Neural cell (in vitro differentiated cells): ENCODE results near the gene CKAP5. TPM values are rescaled to one million over a fixed set of nuclear protein-coding genes. Genes with fewer than 3 reads are reported as not detected.

Source experiments
- H2AFZ ChIP-seq: fragments of 200-600, 300-800 bp; sonication (generic), shearing (Covaris generic); 2 replicates; pipeline ENCODE4 v1.6.0; 2014; ENCODE audit warnings: low read depth, mild to moderate bottlenecking, antibody characterized with exemption, low read length, moderate library complexity
- H3F3A ChIP-seq: fragments of 200-600 bp; shearing (Covaris generic); 2 replicates; pipeline ENCODE4 v1.6.1; 2016; ENCODE audit warnings: mild to moderate bottlenecking, moderate library complexity, mixed read lengths, antibody characterized with exemption, low read length; ENCODE audit not compliant: insufficient read depth, poor library complexity, severe bottlenecking
- H3K27ac ChIP-seq: fragments of 200-600, 300-800 bp; sonication (generic), shearing (Covaris generic); 2 replicates; pipeline ENCODE4 v1.5.1; 2014; ENCODE audit warnings: mild to moderate bottlenecking, low read length, moderate library complexity
- H3K27me3 ChIP-seq: fragments of 300-800, 200-600 bp; sonication (generic), shearing (Covaris generic); 2 replicates; pipeline ENCODE4 v1.6.0; 2014; ENCODE audit warnings: mild to moderate bottlenecking, low read depth, low read length, moderate library complexity; ENCODE audit not compliant: insufficient read depth
- H3K36me3 ChIP-seq: fragments of 300-800, 200-600 bp; sonication (generic), shearing (Covaris generic); 2 replicates; pipeline ENCODE4 v1.5.1; 2014; ENCODE audit warnings: mild to moderate bottlenecking, antibody characterized with exemption, low read length, moderate library complexity; ENCODE audit not compliant: insufficient read depth
- H3K4me2 ChIP-seq: fragments of 300-800, 200-600 bp; sonication (generic), shearing (Covaris generic); 2 replicates; pipeline ENCODE4 v1.6.0; 2014; ENCODE audit warnings: mild to moderate bottlenecking, low read length
- H3K4me3 ChIP-seq: fragments of 300-800, 200-600 bp; sonication (generic), shearing (Covaris generic); 2 replicates; pipeline ENCODE4 v1.5.1; 2014; ENCODE audit warnings: mild to moderate bottlenecking, low read length, moderate library complexity
- H3K79me2 ChIP-seq: fragments of 200-600 bp; shearing (Covaris generic); replicated peaks from 2 replicates; pipeline ENCODE4 v1.6.0; 2014; ENCODE audit warnings: mild to moderate bottlenecking, low read length, moderate library complexity; ENCODE audit not compliant: insufficient read depth
- H3K9ac ChIP-seq: fragments of 300-800, 200-600 bp; sonication (generic), shearing (Covaris generic); 2 replicates; pipeline ENCODE4 v1.6.1; 2016; ENCODE audit warnings: mild to moderate bottlenecking, low read length, mixed read lengths
- H3K9me2 ChIP-seq: fragments of 200-600 bp; shearing (Covaris generic); 2 replicates; pipeline ENCODE4 v1.6.1; 2016; ENCODE audit warnings: mild to moderate bottlenecking, low read length, mixed read lengths; ENCODE audit not compliant: insufficient read depth
- H3K9me3 ChIP-seq: fragments of 200-600, 300-800 bp; sonication (generic), shearing (Covaris generic); 2 replicates; pipeline ENCODE4 v1.6.1; 2016; ENCODE audit warnings: mild to moderate bottlenecking, mixed run types, low read length, moderate library complexity, mixed read lengths
- H4K20me1 ChIP-seq: fragments of 200-600 bp; shearing (Covaris generic); 2 replicates; pipeline ENCODE4 v1.6.1; 2016; ENCODE audit warnings: mild to moderate bottlenecking, mixed run types; ENCODE audit not compliant: insufficient read depth
- EP300 ChIP-seq: fragments of 450-650 bp; conservative IDR thresholded peaks from 2 replicates; pipeline ENCODE4 v1.6.1; 2014; ENCODE audit warnings: antibody characterized with exemption, mild to moderate bottlenecking, moderate library complexity; ENCODE audit not compliant: poor library complexity, severe bottlenecking
- EZH2 ChIP-seq: fragments of 200-600, 300-800 bp; shearing (Covaris generic), sonication (generic); IDR thresholded peaks from 2 replicates; pipeline ENCODE4 v1.6.1; 2014; ENCODE audit warnings: antibody characterized with exemption, low read length, borderline replicate concordance, mild to moderate bottlenecking; ENCODE audit not compliant: insufficient read depth, poor library complexity, severe bottlenecking
- MXI1 ChIP-seq: fragments of 450-650 bp; conservative IDR thresholded peaks from 2 replicates; pipeline ENCODE4 v1.6.1; 2014; ENCODE audit warnings: antibody characterized with exemption, mild to moderate bottlenecking; ENCODE audit not compliant: poor library complexity, severe bottlenecking
- POLR2AphosphoS5 ChIP-seq: IDR thresholded peaks from 2 replicates; pipeline ENCODE4 v1.6.1; 2012
- RAD21 ChIP-seq: fragments of 450-650 bp; conservative IDR thresholded peaks from 2 replicates; pipeline ENCODE4 v1.6.1; 2014; ENCODE audit warnings: antibody characterized with exemption, mild to moderate bottlenecking, moderate library complexity
- SMC3 ChIP-seq: fragments of 450-650 bp; conservative IDR thresholded peaks from 2 replicates; pipeline ENCODE4 v1.6.1; 2014; ENCODE audit warnings: antibody characterized with exemption, mild to moderate bottlenecking, moderate library complexity; ENCODE audit not compliant: poor library complexity
- TAF1 ChIP-seq: IDR thresholded peaks from 2 replicates; pipeline ENCODE4 v1.6.1; 2012; ENCODE audit warnings: low read depth
- polyA plus RNA-seq: library from polyadenylated mRNA; depleted of rRNA; stranded (reverse); fragments of >200 nt; gene quantifications from 2 replicates; pipeline ENCODE4 v1.2.3, GENCODE V29; 2014
- TF ChIP-seq, protein P1 (sequence below): IDR thresholded peaks from 2 replicates; pipeline ENCODE4 v1.6.1; 2012; ENCODE audit warnings: borderline replicate concordance
- TF ChIP-seq, protein P2 (sequence below): fragments of 450-650 bp; IDR thresholded peaks from 2 replicates; pipeline ENCODE4 v1.5.1; 2014; ENCODE audit warnings: antibody characterized with exemption, mild to moderate bottlenecking, moderate library complexity; ENCODE audit not compliant: poor library complexity, severe bottlenecking

Gene CKAP5
- polyA plus RNA-seq, 1 donor from 2014 or later: 90.3 TPM

DNA sequence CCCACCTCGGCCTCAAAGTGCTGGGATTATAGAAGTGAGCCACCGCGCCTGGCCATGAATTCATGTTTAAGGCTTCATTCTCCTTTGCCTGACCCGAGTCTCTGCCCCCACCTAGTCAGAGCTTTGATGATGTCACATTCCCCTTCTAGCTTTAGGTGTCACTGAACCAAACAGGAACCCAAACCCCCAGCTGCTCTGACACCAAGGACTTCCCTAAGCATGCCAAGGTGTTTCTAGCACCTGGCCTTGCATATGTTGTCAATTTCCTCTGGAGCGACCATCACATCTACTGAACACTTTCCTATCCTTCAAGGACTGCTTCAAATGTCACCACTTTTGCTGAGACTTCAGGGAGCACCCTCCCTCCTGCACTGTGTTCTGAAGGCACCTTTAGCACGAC lies 124.8 kb downstream of the CKAP5 start:
- Histone ChIP-seq H2AFZ (no peak overlapping the region), H3K9me3 (no peaks in the 10 kb centered on the region), H3K27me3 (no peaks in the 10 kb centered on the region), H3K9ac (no peak overlapping the region), H3K9me2 (no peaks in the 10 kb centered on the region), H4K20me1 (no peaks in the 10 kb centered on the region), H3K27ac (no peak overlapping the region), H3K4me3 (no peak overlapping the region), H3F3A (no peaks in the 10 kb centered on the region), H3K36me3 (no peaks in the 10 kb centered on the region), H3K79me2 (no peaks in the 10 kb centered on the region), H3K4me2 (no peak overlapping the region)
- TF ChIP-seq RAD21: no peak
- TF ChIP-seq EZH2: no peak
- TF ChIP-seq TAF1: no peak
- TF ChIP-seq, protein P1, sequence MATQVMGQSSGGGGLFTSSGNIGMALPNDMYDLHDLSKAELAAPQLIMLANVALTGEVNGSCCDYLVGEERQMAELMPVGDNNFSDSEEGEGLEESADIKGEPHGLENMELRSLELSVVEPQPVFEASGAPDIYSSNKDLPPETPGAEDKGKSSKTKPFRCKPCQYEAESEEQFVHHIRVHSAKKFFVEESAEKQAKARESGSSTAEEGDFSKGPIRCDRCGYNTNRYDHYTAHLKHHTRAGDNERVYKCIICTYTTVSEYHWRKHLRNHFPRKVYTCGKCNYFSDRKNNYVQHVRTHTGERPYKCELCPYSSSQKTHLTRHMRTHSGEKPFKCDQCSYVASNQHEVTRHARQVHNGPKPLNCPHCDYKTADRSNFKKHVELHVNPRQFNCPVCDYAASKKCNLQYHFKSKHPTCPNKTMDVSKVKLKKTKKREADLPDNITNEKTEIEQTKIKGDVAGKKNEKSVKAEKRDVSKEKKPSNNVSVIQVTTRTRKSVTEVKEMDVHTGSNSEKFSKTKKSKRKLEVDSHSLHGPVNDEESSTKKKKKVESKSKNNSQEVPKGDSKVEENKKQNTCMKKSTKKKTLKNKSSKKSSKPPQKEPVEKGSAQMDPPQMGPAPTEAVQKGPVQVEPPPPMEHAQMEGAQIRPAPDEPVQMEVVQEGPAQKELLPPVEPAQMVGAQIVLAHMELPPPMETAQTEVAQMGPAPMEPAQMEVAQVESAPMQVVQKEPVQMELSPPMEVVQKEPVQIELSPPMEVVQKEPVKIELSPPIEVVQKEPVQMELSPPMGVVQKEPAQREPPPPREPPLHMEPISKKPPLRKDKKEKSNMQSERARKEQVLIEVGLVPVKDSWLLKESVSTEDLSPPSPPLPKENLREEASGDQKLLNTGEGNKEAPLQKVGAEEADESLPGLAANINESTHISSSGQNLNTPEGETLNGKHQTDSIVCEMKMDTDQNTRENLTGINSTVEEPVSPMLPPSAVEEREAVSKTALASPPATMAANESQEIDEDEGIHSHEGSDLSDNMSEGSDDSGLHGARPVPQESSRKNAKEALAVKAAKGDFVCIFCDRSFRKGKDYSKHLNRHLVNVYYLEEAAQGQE: no peak
- TF ChIP-seq EP300: no peak
- TF ChIP-seq, protein P2, sequence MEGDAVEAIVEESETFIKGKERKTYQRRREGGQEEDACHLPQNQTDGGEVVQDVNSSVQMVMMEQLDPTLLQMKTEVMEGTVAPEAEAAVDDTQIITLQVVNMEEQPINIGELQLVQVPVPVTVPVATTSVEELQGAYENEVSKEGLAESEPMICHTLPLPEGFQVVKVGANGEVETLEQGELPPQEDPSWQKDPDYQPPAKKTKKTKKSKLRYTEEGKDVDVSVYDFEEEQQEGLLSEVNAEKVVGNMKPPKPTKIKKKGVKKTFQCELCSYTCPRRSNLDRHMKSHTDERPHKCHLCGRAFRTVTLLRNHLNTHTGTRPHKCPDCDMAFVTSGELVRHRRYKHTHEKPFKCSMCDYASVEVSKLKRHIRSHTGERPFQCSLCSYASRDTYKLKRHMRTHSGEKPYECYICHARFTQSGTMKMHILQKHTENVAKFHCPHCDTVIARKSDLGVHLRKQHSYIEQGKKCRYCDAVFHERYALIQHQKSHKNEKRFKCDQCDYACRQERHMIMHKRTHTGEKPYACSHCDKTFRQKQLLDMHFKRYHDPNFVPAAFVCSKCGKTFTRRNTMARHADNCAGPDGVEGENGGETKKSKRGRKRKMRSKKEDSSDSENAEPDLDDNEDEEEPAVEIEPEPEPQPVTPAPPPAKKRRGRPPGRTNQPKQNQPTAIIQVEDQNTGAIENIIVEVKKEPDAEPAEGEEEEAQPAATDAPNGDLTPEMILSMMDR: no peak
- TF ChIP-seq SMC3: no peak
- TF ChIP-seq MXI1: no peak
- TF ChIP-seq POLR2AphosphoS5: no peak

DNA sequence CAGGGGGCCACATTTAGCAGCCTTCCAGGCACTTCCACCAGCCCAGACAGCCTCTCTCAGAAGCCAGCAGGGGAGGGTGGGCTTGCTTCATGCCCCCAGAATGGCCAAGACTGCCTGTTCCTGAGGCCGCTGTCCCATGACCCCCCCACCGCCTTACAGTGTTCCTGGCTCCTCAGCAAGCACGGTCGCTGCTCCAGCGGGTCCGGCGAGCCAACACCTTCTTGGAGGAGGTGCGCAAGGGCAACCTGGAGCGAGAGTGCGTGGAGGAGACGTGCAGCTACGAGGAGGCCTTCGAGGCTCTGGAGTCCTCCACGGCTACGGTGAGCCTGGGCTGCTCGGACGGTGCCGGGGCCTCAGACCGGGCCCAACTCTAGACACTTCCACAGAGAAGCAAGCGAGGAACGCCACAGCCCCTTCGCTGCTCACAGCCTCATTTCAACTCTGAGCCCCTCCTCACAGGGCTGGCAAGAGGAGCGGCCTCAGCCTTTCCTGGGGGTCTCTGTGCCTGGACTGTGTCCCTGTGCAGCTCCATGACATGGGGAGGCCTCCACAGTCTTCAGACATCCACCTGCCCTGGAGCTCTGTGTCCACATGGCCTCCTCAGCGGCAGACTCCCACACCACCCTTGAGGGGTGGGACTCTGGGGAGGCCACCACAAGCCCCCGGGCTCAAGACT lies 126.4 kb downstream of the CKAP5 start:
- TF ChIP-seq MXI1 (no peak), EZH2 (no peak), POLR2AphosphoS5 (no peak), RAD21 (no peak), EP300 (no peak)
- TF ChIP-seq, protein P1: no peak
- TF ChIP-seq, protein P2: no peak
- H3K9me3 ChIP-seq: no peaks in the 10 kb centered on the region
- H3K27ac ChIP-seq: no peak overlapping the region
- no peaks in the 10 kb centered on the region for H3K36me3 ChIP-seq
- H3K9me2 ChIP-seq: no peaks in the 10 kb centered on the region
- no peak overlapping the region for H2AFZ ChIP-seq
- no peaks in the 10 kb centered on the region for H3K79me2 ChIP-seq
- no peak overlapping the region for H3K9ac ChIP-seq
- no peak overlapping the region for H3K4me3 ChIP-seq
- H3K27me3 ChIP-seq: no peaks in the 10 kb centered on the region
- no peak overlapping the region for H3K4me2 ChIP-seq
- H4K20me1 ChIP-seq: no peaks in the 10 kb centered on the region
- no peaks in the 10 kb centered on the region for H3F3A ChIP-seq
